Measurements from ENCODE around the gene TXNL4B. TPM values are rescaled to one million over a fixed set of nuclear protein-coding genes. Genes with fewer than 3 reads are reported as not detected.
A peak's percentile ranks its signal among the peaks of the same experiment; 100 is the strongest.

The TXNL4B gene
- total RNA-seq, 1 experiment from 2014 or later, result 8.3 TPM

DNA sequence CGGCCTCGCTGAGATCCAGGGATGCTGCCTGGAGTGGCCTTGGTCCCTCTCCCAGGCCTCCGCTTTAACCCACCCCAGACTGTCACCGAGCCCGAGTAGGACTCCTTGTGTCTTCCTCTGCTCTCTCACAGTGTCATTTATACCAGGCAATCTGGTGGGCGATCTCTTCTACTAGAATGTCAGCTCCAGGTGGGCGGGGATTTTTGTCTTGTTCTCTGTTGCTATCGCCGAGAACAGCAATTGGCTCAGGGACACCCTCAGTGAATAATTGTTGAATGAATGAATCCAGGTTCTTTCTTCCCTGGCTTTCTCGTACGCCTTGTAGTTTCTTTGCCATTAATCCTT, 818 bp upstream of the TXNL4B start (continued):
- no peak for TF ChIP-seq ZNF263 (CRISPR knock-in tag; IDR thresholded peaks at IDR 0.05; ENCODE audit: low read depth)
- TF ChIP-seq, protein P1, sequence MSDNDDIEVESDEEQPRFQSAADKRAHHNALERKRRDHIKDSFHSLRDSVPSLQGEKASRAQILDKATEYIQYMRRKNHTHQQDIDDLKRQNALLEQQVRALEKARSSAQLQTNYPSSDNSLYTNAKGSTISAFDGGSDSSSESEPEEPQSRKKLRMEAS (CRISPR knock-in tag; IDR thresholded peaks at IDR 0.05), result no peak
- TF ChIP-seq, protein P2, sequence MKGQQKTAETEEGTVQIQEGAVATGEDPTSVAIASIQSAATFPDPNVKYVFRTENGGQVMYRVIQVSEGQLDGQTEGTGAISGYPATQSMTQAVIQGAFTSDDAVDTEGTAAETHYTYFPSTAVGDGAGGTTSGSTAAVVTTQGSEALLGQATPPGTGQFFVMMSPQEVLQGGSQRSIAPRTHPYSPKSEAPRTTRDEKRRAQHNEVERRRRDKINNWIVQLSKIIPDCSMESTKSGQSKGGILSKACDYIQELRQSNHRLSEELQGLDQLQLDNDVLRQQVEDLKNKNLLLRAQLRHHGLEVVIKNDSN (CRISPR knock-in tag; IDR thresholded peaks at IDR 0.05), result no peak
- TF ChIP-seq CBFB (CRISPR knock-in tag; IDR thresholded peaks at IDR 0.05; ENCODE audit: low read depth), result no peak
- TF ChIP-seq TCF7 (CRISPR knock-in tag; IDR thresholded peaks at IDR 0.05; ENCODE audit: low read depth), result no peak
- TF ChIP-seq EMX1 (CRISPR knock-in tag; IDR thresholded peaks at IDR 0.05), result no peak
- TF ChIP-seq, protein P3, sequence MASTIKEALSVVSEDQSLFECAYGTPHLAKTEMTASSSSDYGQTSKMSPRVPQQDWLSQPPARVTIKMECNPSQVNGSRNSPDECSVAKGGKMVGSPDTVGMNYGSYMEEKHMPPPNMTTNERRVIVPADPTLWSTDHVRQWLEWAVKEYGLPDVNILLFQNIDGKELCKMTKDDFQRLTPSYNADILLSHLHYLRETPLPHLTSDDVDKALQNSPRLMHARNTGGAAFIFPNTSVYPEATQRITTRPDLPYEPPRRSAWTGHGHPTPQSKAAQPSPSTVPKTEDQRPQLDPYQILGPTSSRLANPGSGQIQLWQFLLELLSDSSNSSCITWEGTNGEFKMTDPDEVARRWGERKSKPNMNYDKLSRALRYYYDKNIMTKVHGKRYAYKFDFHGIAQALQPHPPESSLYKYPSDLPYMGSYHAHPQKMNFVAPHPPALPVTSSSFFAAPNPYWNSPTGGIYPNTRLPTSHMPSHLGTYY (CRISPR knock-in tag; IDR thresholded peaks at IDR 0.05), result no peak
- no peak for TF ChIP-seq SOX15 (CRISPR knock-in tag; IDR thresholded peaks at IDR 0.05)
- no peak for TF ChIP-seq ETV6 (CRISPR knock-in tag; IDR thresholded peaks at IDR 0.05)
- no peak for TF ChIP-seq CREM (CRISPR knock-in tag; IDR thresholded peaks at IDR 0.05)
- TF ChIP-seq, protein P4, sequence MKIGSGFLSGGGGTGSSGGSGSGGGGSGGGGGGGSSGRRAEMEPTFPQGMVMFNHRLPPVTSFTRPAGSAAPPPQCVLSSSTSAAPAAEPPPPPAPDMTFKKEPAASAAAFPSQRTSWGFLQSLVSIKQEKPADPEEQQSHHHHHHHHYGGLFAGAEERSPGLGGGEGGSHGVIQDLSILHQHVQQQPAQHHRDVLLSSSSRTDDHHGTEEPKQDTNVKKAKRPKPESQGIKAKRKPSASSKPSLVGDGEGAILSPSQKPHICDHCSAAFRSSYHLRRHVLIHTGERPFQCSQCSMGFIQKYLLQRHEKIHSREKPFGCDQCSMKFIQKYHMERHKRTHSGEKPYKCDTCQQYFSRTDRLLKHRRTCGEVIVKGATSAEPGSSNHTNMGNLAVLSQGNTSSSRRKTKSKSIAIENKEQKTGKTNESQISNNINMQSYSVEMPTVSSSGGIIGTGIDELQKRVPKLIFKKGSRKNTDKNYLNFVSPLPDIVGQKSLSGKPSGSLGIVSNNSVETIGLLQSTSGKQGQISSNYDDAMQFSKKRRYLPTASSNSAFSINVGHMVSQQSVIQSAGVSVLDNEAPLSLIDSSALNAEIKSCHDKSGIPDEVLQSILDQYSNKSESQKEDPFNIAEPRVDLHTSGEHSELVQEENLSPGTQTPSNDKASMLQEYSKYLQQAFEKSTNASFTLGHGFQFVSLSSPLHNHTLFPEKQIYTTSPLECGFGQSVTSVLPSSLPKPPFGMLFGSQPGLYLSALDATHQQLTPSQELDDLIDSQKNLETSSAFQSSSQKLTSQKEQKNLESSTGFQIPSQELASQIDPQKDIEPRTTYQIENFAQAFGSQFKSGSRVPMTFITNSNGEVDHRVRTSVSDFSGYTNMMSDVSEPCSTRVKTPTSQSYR (CRISPR knock-in tag; IDR thresholded peaks at IDR 0.05), result no peak
- TF ChIP-seq, protein P5, sequence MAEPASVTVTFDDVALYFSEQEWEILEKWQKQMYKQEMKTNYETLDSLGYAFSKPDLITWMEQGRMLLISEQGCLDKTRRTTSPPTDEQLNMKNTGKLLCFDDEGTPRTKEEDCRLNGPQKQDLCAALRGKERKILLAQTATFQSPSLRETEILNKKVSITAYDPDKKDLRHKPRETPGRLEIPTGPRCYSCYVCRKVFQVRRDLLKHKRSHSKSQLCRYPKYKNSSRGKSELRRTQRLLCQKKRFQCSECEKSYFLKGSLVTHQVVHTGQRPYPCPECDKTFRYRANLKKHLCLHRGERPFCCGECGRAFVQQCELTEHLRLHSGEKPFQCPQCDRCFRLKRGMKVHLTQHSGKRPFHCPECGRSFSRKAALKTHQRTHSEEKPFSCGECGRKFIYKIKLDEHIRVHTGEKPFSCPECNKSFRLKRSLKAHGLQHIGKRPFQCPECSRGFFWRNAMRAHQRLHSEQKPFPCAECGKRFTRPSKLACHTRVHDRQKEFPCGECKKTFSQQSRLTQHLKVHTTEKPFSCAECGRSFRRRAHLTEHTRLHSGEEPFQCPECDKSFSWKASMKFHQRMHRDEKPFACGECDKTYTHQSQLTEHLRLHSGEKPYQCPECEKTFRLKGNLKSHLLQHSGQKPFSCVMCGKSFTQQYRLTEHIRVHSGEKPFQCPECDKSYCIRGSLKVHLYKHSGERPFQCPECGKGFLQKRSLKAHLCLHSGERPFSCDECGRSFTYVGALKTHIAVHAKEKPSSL (CRISPR knock-in tag; conservative IDR thresholded peaks at IDR 0.05), result no peak

DNA sequence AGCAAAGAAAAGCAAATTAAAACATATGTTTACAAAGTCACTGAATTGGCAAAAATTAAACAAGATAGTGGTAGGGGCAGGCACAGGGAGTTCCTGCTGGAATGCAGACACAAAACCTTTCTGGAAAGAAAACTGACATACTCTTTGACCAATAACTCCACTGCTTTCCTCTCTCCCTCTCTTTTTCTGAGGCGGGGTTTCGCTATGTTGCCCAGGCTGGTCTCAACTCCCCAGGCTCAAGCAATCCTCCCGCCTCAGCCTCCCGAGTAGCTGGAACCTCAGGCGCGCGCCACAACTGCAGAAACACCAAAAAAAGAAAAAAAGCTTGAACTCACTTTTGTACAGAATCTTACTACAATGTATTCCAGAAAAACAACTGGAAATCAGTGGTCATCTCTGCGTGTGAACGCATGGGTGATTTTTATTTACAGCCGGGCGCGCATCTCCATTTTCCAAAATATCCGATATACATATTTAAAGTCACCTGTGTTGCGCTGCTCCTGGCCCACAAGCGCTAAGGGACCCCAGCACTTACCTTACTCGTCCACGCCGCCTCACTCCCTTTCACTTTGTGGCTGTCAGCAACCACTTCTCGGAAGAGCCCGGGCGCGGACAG, 480 bp downstream of the TXNL4B start:
- Mint-ChIP-seq H3K27me3 (ENCODE audit: low read depth) (no peaks in the 10 kb centered on the region), H3K4me1 (peaks cover 11% of the 10 kb centered on the region), H3K36me3 (peaks cover 33% of the 10 kb centered on the region), H3K27ac (peak overlapping the region; percentile 96), H3K9me3 (no peaks in the 10 kb centered on the region), H3K4me3 (peak overlapping the region; percentile 99)
- CTCF ChIA-PET, result interaction anchor here (0.5 to 2.6 kb wide), 10 partner anchors 14 to 816 kb away, joined by 3 to 16 read pairs (median 7); no protein-coding TSS in a partner anchor
- ATAC-seq (no peak), DNase-seq (ENCODE audit: low spot score) (no peak)
- TF ChIP-seq ZNF121 (CRISPR knock-in tag; IDR thresholded peaks at IDR 0.05) (0 out of 2 replicates have a peak, but pooled peaks have one; percentile 54), OVOL2 (CRISPR knock-in tag; IDR thresholded peaks at IDR 0.05; ENCODE audit: borderline replicate concordance) (no peak)
- POLR2A ChIA-PET, result interaction anchor here (0.6 to 1.3 kb wide), 3 partner anchors 26 to 199 kb away, joined by 3 to 6 read pairs (median 6); no protein-coding TSS in a partner anchor

DNA sequence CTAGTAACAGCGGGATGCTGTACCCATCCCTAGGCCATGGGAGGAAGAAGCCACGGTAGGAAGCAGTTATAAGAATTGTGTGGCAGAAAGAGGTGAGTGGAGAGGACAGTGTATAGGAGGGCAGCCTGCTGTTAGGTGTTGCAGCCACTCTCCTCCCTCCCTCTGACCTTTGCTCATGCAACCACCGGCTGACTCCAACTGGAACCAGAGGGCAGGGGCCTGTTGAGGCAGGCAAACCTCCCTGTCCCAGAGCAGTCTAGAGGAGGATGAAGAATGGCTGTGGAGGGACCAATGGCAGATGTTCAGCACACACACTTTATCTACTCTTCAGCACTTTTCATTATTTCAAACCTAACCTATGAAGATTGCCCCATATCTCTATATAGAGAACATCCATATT, 2.2 kb downstream of the TXNL4B start:
- H3K9me3 Mint-ChIP-seq, result no peaks in the 10 kb centered on the region
- H3K4me3 Mint-ChIP-seq, result peak overlapping the region; percentile 39; the same call in 1 of the 2 replicates
- ChIA-PET POLR2A (no interaction called here), CTCF (no interaction called here)
- H3K27ac Mint-ChIP-seq, result no peak overlapping the region
- H3K27me3 Mint-ChIP-seq (ENCODE audit: low read depth), result no peaks in the 10 kb centered on the region
- ATAC-seq (no peak), DNase-seq (ENCODE audit: low spot score) (no peak)
- H3K4me1 Mint-ChIP-seq, result peaks cover 11% of the 10 kb centered on the region
- TF ChIP-seq ZNF317 (CRISPR knock-in tag; IDR thresholded peaks at IDR 0.05; ENCODE audit: borderline replicate concordance, low read depth), result no peak
- no peak for TF ChIP-seq NR3C1 (CRISPR knock-in tag; conservative IDR thresholded peaks at IDR 0.05; ENCODE audit: low read depth)
- no peak for TF ChIP-seq GABPB1 (CRISPR knock-in tag; IDR thresholded peaks at IDR 0.05)
- TF ChIP-seq, protein P6, sequence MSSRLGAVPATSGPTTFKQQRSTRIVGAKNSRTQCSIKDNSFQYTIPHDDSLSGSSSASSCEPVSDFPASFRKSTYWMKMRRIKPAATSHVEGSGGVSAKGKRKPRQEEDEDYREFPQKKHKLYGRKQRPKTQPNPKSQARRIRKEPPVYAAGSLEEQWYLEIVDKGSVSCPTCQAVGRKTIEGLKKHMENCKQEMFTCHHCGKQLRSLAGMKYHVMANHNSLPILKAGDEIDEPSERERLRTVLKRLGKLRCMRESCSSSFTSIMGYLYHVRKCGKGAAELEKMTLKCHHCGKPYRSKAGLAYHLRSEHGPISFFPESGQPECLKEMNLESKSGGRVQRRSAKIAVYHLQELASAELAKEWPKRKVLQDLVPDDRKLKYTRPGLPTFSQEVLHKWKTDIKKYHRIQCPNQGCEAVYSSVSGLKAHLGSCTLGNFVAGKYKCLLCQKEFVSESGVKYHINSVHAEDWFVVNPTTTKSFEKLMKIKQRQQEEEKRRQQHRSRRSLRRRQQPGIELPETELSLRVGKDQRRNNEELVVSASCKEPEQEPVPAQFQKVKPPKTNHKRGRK (CRISPR knock-in tag; IDR thresholded peaks at IDR 0.05; ENCODE audit: borderline replicate concordance), result no peak
- H3K36me3 Mint-ChIP-seq, result peaks cover 23% of the 10 kb centered on the region

Data from WTC11 (cell line).